ENCODE results near the gene MAN2B2.

- no peak for TF ChIP-seq POLR2A (IDR thresholded peaks at IDR 0.05)
- no peak for TF ChIP-seq CTCF (IDR thresholded peaks at IDR 0.05)
Measured at GRCh38 chr4:6657242-6658208, 82.5 kb downstream of the MAN2B2 start.

Measured in transverse colon (tissue), 3 donors.